AG04449 (cell line): ENCODE data around the gene COMMD10.

Experiments used
- CTCF ChIA-PET: fragments of 350-600 bp; formaldehyde crosslinking; extraction: SDS; loops from one replicate; lab custom pipeline; 2021; ENCODE audit warnings: antibody characterized with exemption; lab: Yijun Ruan, JAX
- POLR2A ChIA-PET: fragments of 400-600, 350-600 bp; formaldehyde crosslinking; extraction: SDS; loops from one replicate; lab custom pipeline; 2020; ENCODE audit warnings: antibody characterized with exemption, inconsistent platforms; lab: Yijun Ruan, JAX
- DNase-seq: peaks from one replicate; pipeline ENCODE4 v3.0.0-alpha.2; 2010; ENCODE audit warnings: low read depth, low spot score
- H3K4me3 ChIP-seq: 2 replicates; pipeline ENCODE4 v1.5.1; 2011; ENCODE audit warnings: low read depth, mild to moderate bottlenecking, control low read depth, low read length
- CTCF ChIP-seq: IDR thresholded peaks from one replicate; pipeline ENCODE4 v1.5.1; 2011; ENCODE audit warnings: mild to moderate bottlenecking, moderate library complexity, low read length, control low read depth, inconsistent platforms; ENCODE audit not compliant: insufficient read depth; ENCODE audit errors: missing control alignments

COMMD10 gene

DNA sequence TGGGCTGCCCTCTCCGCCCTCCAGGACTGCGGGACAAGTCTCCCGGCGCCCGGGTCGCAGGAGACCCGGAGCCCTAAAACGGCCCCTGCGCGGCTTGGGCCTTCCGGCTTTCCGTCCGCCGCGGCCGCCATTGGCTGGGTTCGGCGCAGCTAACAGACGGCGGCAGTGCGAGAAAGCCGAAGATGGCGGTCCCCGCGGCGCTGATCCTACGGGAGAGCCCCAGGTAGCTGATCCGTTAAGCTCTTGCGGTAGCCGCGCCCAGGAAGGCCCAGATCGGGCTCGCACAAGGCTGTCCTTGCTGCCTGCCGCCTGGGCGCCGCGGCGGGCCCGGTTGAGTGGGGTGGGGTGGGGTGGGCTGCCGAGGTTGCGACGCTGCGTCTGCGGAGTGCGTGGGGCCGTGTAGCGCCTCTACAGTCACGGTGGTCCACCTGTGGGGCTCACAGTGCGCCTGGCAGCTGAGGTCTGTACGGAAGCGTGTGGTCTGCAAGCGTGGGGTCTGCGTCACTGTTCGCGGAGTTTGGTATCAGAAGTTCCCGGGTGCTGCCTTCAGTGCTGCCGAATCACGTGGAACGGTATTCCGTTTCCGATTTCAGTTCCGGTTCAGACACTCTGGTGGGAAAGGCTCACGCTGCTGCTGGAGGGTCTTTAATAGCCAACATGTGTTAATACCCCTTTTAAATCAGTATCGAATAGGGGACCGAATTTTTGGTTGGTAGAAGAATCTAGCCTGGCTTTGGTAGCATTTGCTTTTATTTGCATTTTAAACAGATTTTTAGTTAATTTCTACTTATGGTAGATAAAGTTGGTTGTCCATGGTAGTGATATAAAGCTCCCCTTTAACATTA lies at the start of gene COMMD10:
Gene COMMD10, plus strand, starts transcription at position 155 of the 845 bp plus-strand sequence.
- DNase-seq: peak; percentile 12
- peak within 1 kb of the TSS; percentile 96 for H3K4me3 ChIP-seq
- ChIA-PET CTCF (no interaction called here), POLR2A (interaction anchor here (1.2 kb wide), 1 partner anchor 9 kb away, joined by 4 read pairs; no protein-coding TSS in a partner anchor)
- TF ChIP-seq CTCF: no peak

DNA sequence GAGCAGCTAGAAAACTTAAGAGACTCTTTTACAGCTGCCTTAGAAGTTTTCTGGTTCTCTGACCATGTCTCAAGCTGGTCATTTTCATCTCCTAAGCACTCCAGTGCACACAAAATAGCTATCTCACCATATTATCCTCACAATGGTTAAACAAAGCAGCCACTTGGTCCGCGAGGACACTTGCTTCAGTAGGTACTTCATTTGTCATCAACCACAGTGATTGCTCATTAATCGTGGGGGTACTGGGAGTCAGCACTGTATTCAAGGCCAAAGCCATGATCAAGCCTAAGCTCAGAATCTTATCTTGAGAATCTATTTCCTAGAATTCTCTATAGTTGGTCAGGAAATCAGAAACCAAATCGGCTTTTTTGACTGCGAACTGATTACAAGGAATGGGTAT lies 49.7 kb upstream of the COMMD10 start:
- no peak for TF ChIP-seq CTCF
- DNase-seq: no peak
- POLR2A ChIA-PET: no interaction called here
- CTCF ChIA-PET: interaction anchor here (1.0 to 1.3 kb wide), 2 partner anchors 75 to 145 kb away, joined by 3 read pairs; no protein-coding TSS in a partner anchor
- H3K4me3 ChIP-seq: no peak overlapping the region

GRCh38 chr5:116037236-116037822 lies 47.5 kb upstream of the COMMD10 start:
- ChIA-PET CTCF (interaction anchor here (1.2 kb wide), 1 partner anchor 402 kb away, joined by 3 read pairs; no protein-coding TSS in a partner anchor), POLR2A (no interaction called here)
- no peak for TF ChIP-seq CTCF
- H3K4me3 ChIP-seq: no peak overlapping the region
- no peak for DNase-seq

DNA sequence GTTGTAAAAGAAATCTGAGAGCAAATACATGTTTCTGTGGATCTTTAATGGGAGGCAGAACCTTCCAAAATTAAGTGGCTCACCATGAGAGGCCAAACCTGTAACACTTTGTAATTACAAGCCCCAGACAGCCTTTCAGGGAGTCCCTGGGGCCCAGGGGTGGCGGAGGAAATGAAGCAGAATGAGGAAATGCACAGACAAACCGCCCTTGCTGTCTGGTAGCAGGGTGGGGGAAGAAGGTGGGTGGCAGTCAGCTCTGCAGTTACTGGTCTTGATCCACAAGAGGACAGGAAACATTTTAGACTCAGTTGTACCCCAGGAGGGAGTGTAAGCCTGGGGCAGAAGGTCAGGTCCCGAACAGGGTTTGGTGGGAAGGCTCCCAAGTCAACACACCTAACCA lies 46.0 kb upstream of the COMMD10 start:
- CTCF ChIA-PET: no interaction called here
- TF ChIP-seq CTCF: no peak
- no peak for DNase-seq
- POLR2A ChIA-PET: no interaction called here
- H3K4me3 ChIP-seq: no peak overlapping the region

- DNase-seq: no peak
- ChIA-PET CTCF (no interaction called here), POLR2A (no interaction called here)
- no peak for TF ChIP-seq CTCF
- no peak overlapping the region for H3K4me3 ChIP-seq
Measured at GRCh38 chr5:116042375-116042774, 42.5 kb upstream of the COMMD10 start.

DNA sequence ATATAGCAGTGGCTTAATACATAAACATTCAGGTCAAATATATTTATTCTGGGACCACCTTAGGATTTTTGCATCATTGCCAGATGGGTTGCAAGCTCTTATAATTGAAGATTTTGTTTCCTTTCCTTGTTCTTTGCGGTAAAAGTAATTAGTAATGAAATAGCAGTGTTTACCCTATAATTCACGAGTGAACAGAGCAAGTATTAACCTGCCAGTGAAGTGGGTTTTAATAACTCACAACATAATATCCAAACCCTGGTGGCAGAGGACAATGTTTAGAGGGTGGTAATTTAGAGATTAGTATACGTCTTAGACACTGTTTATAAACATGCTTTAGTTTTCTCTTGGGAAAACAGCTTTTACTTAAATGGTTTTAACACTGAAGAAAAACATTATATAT lies 40.8 kb upstream of the COMMD10 start:
- no peak for DNase-seq
- ChIA-PET CTCF (interaction anchor here (1.3 kb wide), 1 partner anchor 24 kb away, joined by 3 read pairs; no protein-coding TSS in a partner anchor), POLR2A (no interaction called here)
- no peak overlapping the region for H3K4me3 ChIP-seq
- no peak for TF ChIP-seq CTCF
